Liver (tissue), 9 donors: ENCODE measurements around the gene ATP2B3. TPM values are rescaled to one million over a fixed set of nuclear protein-coding genes. Genes with fewer than 3 reads are reported as not detected.

Experiments used
- DNase-seq: peaks from one replicate; pipeline ENCODE4 v3.0.0-alpha.2; 2017; ENCODE audit warnings: low spot score
- H3K27ac ChIP-seq, 2 donors: one replicate each; pipeline ENCODE4 v1.7.0; 2013; ENCODE audit warnings: inconsistent platforms in 2 of 2, low read length in 2 of 2, control low read depth in 1 of 2, low read depth in 1 of 2, mild to moderate bottlenecking in 1 of 2
- H3K27me3 ChIP-seq, 4 donors: one replicate each; pipeline versions ENCODE4 v1.6.1 to v1.7.0; 2013; ENCODE audit warnings: low read length in 3 of 4, inconsistent platforms in 1 of 4, mild to moderate bottlenecking in 1 of 4, moderate library complexity in 1 of 4; ENCODE audit not compliant: control insufficient read depth in 4 of 4, insufficient read depth in 4 of 4
- H3K36me3 ChIP-seq, 4 donors: one replicate each; pipeline versions ENCODE4 v1.6.1 to v1.7.0; 2013; ENCODE audit warnings: low read length in 3 of 4, mild to moderate bottlenecking in 3 of 4, low read depth in 1 of 4, moderate library complexity in 1 of 4; ENCODE audit not compliant: control insufficient read depth in 4 of 4, insufficient read depth in 3 of 4
- H3K4me1 ChIP-seq, 4 donors: one replicate each; pipeline versions ENCODE4 v1.6.1 to v1.7.0; 2013; ENCODE audit warnings: low read length in 3 of 4, mild to moderate bottlenecking in 3 of 4, moderate library complexity in 1 of 4; ENCODE audit not compliant: control insufficient read depth in 4 of 4, insufficient read depth in 4 of 4
- H3K4me3 ChIP-seq, 3 donors: one replicate each; pipeline versions ENCODE4 v1.6.1 to v1.7.0; 2013; ENCODE audit warnings: low read length in 3 of 3, control low read depth in 1 of 3, low read depth in 1 of 3, mild to moderate bottlenecking in 1 of 3
- H3K9ac ChIP-seq, 2 donors: one replicate each; pipeline ENCODE4 v1.7.0; 2013; ENCODE audit warnings: low read length in 2 of 2, mild to moderate bottlenecking in 2 of 2, moderate library complexity in 2 of 2, control low read depth in 1 of 2, low read depth in 1 of 2
- H3K9me3 ChIP-seq, 4 donors: one replicate each; pipeline versions ENCODE4 v1.6.1 to v1.7.0; 2013; ENCODE audit warnings: low read length in 3 of 4; ENCODE audit not compliant: control insufficient read depth in 4 of 4
- ATF3 ChIP-seq: IDR thresholded peaks from 2 replicates; pipeline ENCODE4 v1.6.1; 2016; ENCODE audit warnings: antibody characterized with exemption
- CTCF ChIP-seq: fragments of 150-350 bp; IDR thresholded peaks from 2 replicates; pipeline ENCODE4 v1.5.1; 2017; ENCODE audit warnings: improper control_type of control experiment, low read depth, low read length; ENCODE audit not compliant: missing input control
- FOXA1 ChIP-seq: IDR thresholded peaks from 2 replicates; pipeline ENCODE4 v1.6.1; 2016; ENCODE audit warnings: antibody characterized with exemption
- FOXA2 ChIP-seq: IDR thresholded peaks from 2 replicates; pipeline ENCODE4 v1.6.1; 2016; ENCODE audit warnings: antibody characterized with exemption
- GABPA ChIP-seq, 2 donors: IDR thresholded peaks in 1 of 2; conservative IDR thresholded peaks in 1 of 2; 2 replicates each; pipeline ENCODE4 v1.6.1; 2016; ENCODE audit warnings: antibody characterized with exemption in 2 of 2, mild to moderate bottlenecking in 1 of 2, moderate library complexity in 1 of 2
- HNF4A ChIP-seq, 2 donors: conservative IDR thresholded peaks; 2 replicates each; pipeline ENCODE4 v1.6.1; 2016; ENCODE audit warnings: antibody characterized with exemption in 2 of 2, mild to moderate bottlenecking in 2 of 2
- HNF4G ChIP-seq: IDR thresholded peaks from 2 replicates; pipeline ENCODE4 v1.6.1; 2016; ENCODE audit warnings: antibody characterized with exemption
- JUND ChIP-seq, 2 donors: IDR thresholded peaks; 2 replicates each; pipeline ENCODE4 v1.6.1; 2016; ENCODE audit warnings: antibody characterized with exemption in 2 of 2
- MAX ChIP-seq: IDR thresholded peaks from 2 replicates; pipeline ENCODE4 v1.6.1; 2016; ENCODE audit warnings: antibody characterized with exemption
- NR2F2 ChIP-seq: IDR thresholded peaks from 2 replicates; pipeline ENCODE4 v1.6.1; 2016; ENCODE audit warnings: antibody characterized with exemption
- RAD21 ChIP-seq, 2 donors: IDR thresholded peaks; 2 replicates each; pipeline ENCODE4 v1.6.1; 2016; ENCODE audit warnings: antibody characterized with exemption in 2 of 2, mild to moderate bottlenecking in 2 of 2
- REST ChIP-seq: IDR thresholded peaks from 2 replicates; pipeline ENCODE4 v1.6.1; 2016; ENCODE audit warnings: antibody characterized with exemption, mild to moderate bottlenecking
- RXRA ChIP-seq, 2 donors: IDR thresholded peaks; 2 replicates each; pipeline ENCODE4 v1.6.1; 2017 to 2018; ENCODE audit warnings: antibody characterized with exemption in 2 of 2, mild to moderate bottlenecking in 1 of 2
- SP1 ChIP-seq: IDR thresholded peaks from 2 replicates; pipeline ENCODE4 v1.6.1; 2018; ENCODE audit warnings: antibody characterized with exemption, mild to moderate bottlenecking
- TAF1 ChIP-seq: conservative IDR thresholded peaks from 2 replicates; pipeline ENCODE4 v1.6.1; 2016; ENCODE audit warnings: antibody characterized with exemption, mild to moderate bottlenecking
- YY1 ChIP-seq: IDR thresholded peaks from 2 replicates; pipeline ENCODE4 v1.6.1; 2016; ENCODE audit warnings: antibody characterized with exemption, mild to moderate bottlenecking
- ZBTB33 ChIP-seq: IDR thresholded peaks from 2 replicates; pipeline ENCODE4 v1.6.1; 2016; ENCODE audit warnings: antibody characterized with exemption
- WGBS: extraction: QIAGEN DNeasy Blood & Tissue Kit; methylation state at CpG from one replicate; pipeline ENCODE4 v1.1.7; 2013; 5-methylcytosine and 5-hydroxymethylcytosine counted together
- polyA plus RNA-seq, 2 donors: library from polyadenylated mRNA; stranded (reverse) in 1 of 2; unstranded in 1 of 2; fragments of 200-250 nt in 1 of 2; fragments of >200 nt in 1 of 2; fragmentation: Nextera tagmentation in 1 of 2; extraction: Ambion mirVana in 1 of 2; gene quantifications; one replicate each; pipeline versions ENCODE4 v1.2.1 to v1.2.3, GENCODE V29; 2013 to 2015
- total RNA-seq, 2 donors: library from RNA; depleted of rRNA; stranded (reverse); fragments of >200 nt; gene quantifications; one replicate each; pipeline ENCODE4 v1.2.3, GENCODE V29; 2014
- donor health status: healthy.
- donor health status: healthy.
- donor health status: healthy.
- donor health status: healthy.
- donor health status: healthy.

ATP2B3 gene
- total and polyA plus RNA-seq, 4 donors = not detected

GRCh38 chrX:153565996-153566580 is 48.6 kb downstream of the ATP2B3 start:
- H3K9me3 ChIP-seq = no peaks in the 10 kb centered on the region
- DNase-seq = no peak
- H3K4me3 ChIP-seq = no peak overlapping the region
- no peaks in the 10 kb centered on the region for H3K4me1 ChIP-seq
- H3K27ac ChIP-seq = no peak overlapping the region
- TF ChIP-seq MAX = no peak
- TF ChIP-seq YY1 = no peak
- H3K27me3 ChIP-seq = no peaks in the 10 kb centered on the region
- no peaks in the 10 kb centered on the region for H3K36me3 ChIP-seq
- H3K9ac ChIP-seq = no peak overlapping the region
- WGBS = 87% methylated on average over 9 of the region's 9 CpGs

GRCh38 chrX:153568451-153569011 is 51.1 kb downstream of the ATP2B3 start:
- no peak overlapping the region for H3K9ac ChIP-seq
- no peak for DNase-seq
- H3K4me3 ChIP-seq = no peak overlapping the region
- TF ChIP-seq NR2F2 = no peak
- TF ChIP-seq CTCF = no peak
- no peak for TF ChIP-seq HNF4A (conservative IDR thresholded peaks at IDR 0.05)
- no peak for TF ChIP-seq RAD21 (IDR thresholded peaks at IDR 0.05)
- H3K36me3 ChIP-seq = no peaks in the 10 kb centered on the region
- H3K27ac ChIP-seq = no peak overlapping the region
- 84% methylated on average over 21 of the region's 21 CpGs for WGBS
- no peaks in the 10 kb centered on the region for H3K27me3 ChIP-seq
- H3K9me3 ChIP-seq = no peaks in the 10 kb centered on the region
- no peaks in the 10 kb centered on the region for H3K4me1 ChIP-seq

- Histone ChIP-seq H3K27ac (no peak overlapping the region), H3K9ac (no peak overlapping the region), H3K4me1 (no peaks in the 10 kb centered on the region), H3K9me3 (no peaks in the 10 kb centered on the region), H3K4me3 (no peak overlapping the region), H3K36me3 (no peaks in the 10 kb centered on the region), H3K27me3 (no peaks in the 10 kb centered on the region)
- DNase-seq = no peak
- 87% methylated on average over 13 of the region's 13 CpGs for whole genome bisulfite sequencing
- no peak for TF ChIP-seq HNF4G
- no peak for TF ChIP-seq SP1
- no peak for TF ChIP-seq CTCF
- TF ChIP-seq FOXA2 = no peak
- TF ChIP-seq ATF3 = no peak
- TF ChIP-seq REST = no peak
- no peak for TF ChIP-seq JUND (IDR thresholded peaks at IDR 0.05)
- TF ChIP-seq MAX = no peak
- no peak for TF ChIP-seq HNF4A (conservative IDR thresholded peaks at IDR 0.05)
- no peak for TF ChIP-seq GABPA (IDR thresholded peaks at IDR 0.05 in 1 of 2, conservative IDR thresholded peaks at IDR 0.05 in 1 of 2)
- no peak for TF ChIP-seq TAF1
- no peak for TF ChIP-seq RXRA (IDR thresholded peaks at IDR 0.05)
- TF ChIP-seq RAD21 (IDR thresholded peaks at IDR 0.05) = no peak
- no peak for TF ChIP-seq FOXA1
- TF ChIP-seq NR2F2 = no peak
- TF ChIP-seq ZBTB33 = no peak
Measured at GRCh38 chrX:153569475-153569874, 52.0 kb downstream of the ATP2B3 start.
